HG03095 (cell line): Measurements from ENCODE around the gene PPP1R9B.

ENCODE experiments used
- ATAC-seq: cut with Tn5 transposase; IDR thresholded peaks from one replicate; pipeline ENCODE4 v1.9.1; 2021; ENCODE audit warnings: moderate library complexity; ENCODE audit not compliant: unreplicated experiment

The PPP1R9B gene

GRCh38 chr17:50094753-50095619 is 55.5 kb downstream of the PPP1R9B start, which contains the start of gene PDK2:
TSS of gene PDK2 (plus strand) at chr17:50095351. CDS start at chr17:50095436, 85 bp downstream.
- ATAC-seq = peak; percentile 60

GRCh38 chr17:50094243-50094752 is 56.2 kb downstream of the PPP1R9B start:
- ATAC-seq = peak; percentile 44

GRCh38 chr17:50093807-50094206 is 56.7 kb downstream of the PPP1R9B start:
- ATAC-seq = no peak

GRCh38 chr17:50093246-50093645 is 57.2 kb downstream of the PPP1R9B start:
- no peak for ATAC-seq

GRCh38 chr17:50091918-50092285 is 58.6 kb downstream of the PPP1R9B start:
- ATAC-seq = no peak

GRCh38 chr17:50090971-50091917 is 59.2 kb downstream of the PPP1R9B start:
- no peak for ATAC-seq

GRCh38 chr17:50090071-50090470 is 60.4 kb downstream of the PPP1R9B start:
- ATAC-seq = no peak

- no peak for ATAC-seq
Measured at GRCh38 chr17:50088952-50089825, 61.3 kb downstream of the PPP1R9B start.

GRCh38 chr17:50087912-50088405 is 62.5 kb downstream of the PPP1R9B start:
- ATAC-seq = no peak

GRCh38 chr17:50087246-50087911 is 63.1 kb downstream of the PPP1R9B start:
- no peak for ATAC-seq
